Loucy (cell line): ENCODE results near the gene WNK1.

Experiments
- H2AFZ ChIP-seq: fragments of 200-600 bp; sonication (generic); 2 replicates; pipeline ENCODE4 v1.6.0; 2016; ENCODE audit warnings: antibody characterized with exemption, mild to moderate bottlenecking, low read length, moderate library complexity
- H3F3A ChIP-seq: fragments of 200-600 bp; 2 replicates; pipeline ENCODE4 v1.6.0; 2016; ENCODE audit warnings: antibody characterized with exemption, low read depth, mild to moderate bottlenecking
- H3K27me3 ChIP-seq: fragments of 200-600 bp; sonication (generic); 2 replicates; pipeline ENCODE4 v1.6.1; 2014; ENCODE audit warnings: low read length, mild to moderate bottlenecking; ENCODE audit not compliant: insufficient read depth, poor library complexity, severe bottlenecking
- H3K36me3 ChIP-seq: fragments of 200-600 bp; sonication (generic); 2 replicates; pipeline ENCODE4 v1.6.1; 2016; ENCODE audit warnings: low read length; ENCODE audit not compliant: insufficient read depth
- H3K4me1 ChIP-seq: fragments of 200-600 bp; sonication (generic); 2 replicates; pipeline ENCODE4 v1.5.1; 2014; ENCODE audit warnings: low read length, mild to moderate bottlenecking; ENCODE audit not compliant: insufficient read depth, poor library complexity, severe bottlenecking
- H3K4me2 ChIP-seq: fragments of 200-600 bp; sonication (generic); 2 replicates; pipeline ENCODE4 v1.6.0; 2014; ENCODE audit warnings: antibody characterized with exemption, low read length, low read depth, mild to moderate bottlenecking; ENCODE audit not compliant: poor library complexity, severe bottlenecking
- H3K4me3 ChIP-seq: fragments of 200-600 bp; sonication (generic); 2 replicates; pipeline ENCODE4 v1.5.1; 2014; ENCODE audit warnings: low read length, mild to moderate bottlenecking, mixed read lengths; ENCODE audit not compliant: poor library complexity, severe bottlenecking
- H3K79me2 ChIP-seq: fragments of 200-600 bp; sonication (generic); 2 replicates; pipeline ENCODE4 v1.6.1; 2014; ENCODE audit warnings: low read length; ENCODE audit not compliant: insufficient read depth
- H3K9ac ChIP-seq: fragments of 200-600 bp; sonication (generic); 2 replicates; pipeline ENCODE4 v1.6.0; 2014; ENCODE audit warnings: mild to moderate bottlenecking, low read depth, low read length, moderate library complexity; ENCODE audit not compliant: poor library complexity, severe bottlenecking
- H3K9me2 ChIP-seq: fragments of 200-600 bp; sonication (generic); replicated peaks from 2 replicates; pipeline ENCODE4 v1.6.1; 2016; ENCODE audit warnings: low read depth, low read length, mixed read lengths
- H3K9me3 ChIP-seq: fragments of 200-600 bp; sonication (generic); 2 replicates; pipeline ENCODE4 v1.6.1; 2014; ENCODE audit warnings: mild to moderate bottlenecking, antibody characterized with exemption, low read length, low read depth; ENCODE audit not compliant: insufficient read depth
- H4K20me1 ChIP-seq: fragments of 200-600 bp; sonication (generic); 2 replicates; pipeline ENCODE4 v1.6.0; 2014; ENCODE audit warnings: antibody characterized with exemption, low read length, mild to moderate bottlenecking; ENCODE audit not compliant: insufficient read depth, poor library complexity, severe bottlenecking
- EZH2phosphoT487 ChIP-seq: fragments of 200-600 bp; IDR thresholded peaks from 2 replicates; pipeline ENCODE4 v1.6.1; 2018; ENCODE audit warnings: antibody characterized with exemption, mild to moderate bottlenecking, moderate library complexity, borderline replicate concordance
- TF ChIP-seq, protein P1 (sequence below): fragments of 200-600 bp; sonication (generic); conservative IDR thresholded peaks from 2 replicates; pipeline ENCODE4 v1.5.1; 2014; ENCODE audit warnings: mild to moderate bottlenecking, antibody characterized with exemption, low read length

The WNK1 gene

DNA sequence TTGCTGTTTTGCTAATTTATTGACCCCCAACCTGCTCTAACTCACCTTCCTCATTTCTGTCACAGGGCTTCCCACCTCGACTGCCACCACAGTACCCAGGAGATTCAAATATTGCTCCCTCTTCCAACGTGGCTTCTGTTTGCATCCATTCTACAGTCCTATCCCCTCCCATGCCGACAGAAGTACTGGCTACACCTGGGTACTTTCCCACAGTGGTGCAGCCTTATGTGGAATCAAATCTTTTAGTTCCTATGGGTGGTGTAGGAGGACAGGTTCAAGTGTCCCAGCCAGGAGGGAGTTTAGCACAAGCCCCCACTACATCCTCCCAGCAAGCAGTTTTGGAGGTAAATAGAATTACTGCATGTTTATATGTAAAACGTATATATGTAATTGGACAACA lies 128.3 kb downstream of the WNK1 start:
- TF ChIP-seq, protein P1, sequence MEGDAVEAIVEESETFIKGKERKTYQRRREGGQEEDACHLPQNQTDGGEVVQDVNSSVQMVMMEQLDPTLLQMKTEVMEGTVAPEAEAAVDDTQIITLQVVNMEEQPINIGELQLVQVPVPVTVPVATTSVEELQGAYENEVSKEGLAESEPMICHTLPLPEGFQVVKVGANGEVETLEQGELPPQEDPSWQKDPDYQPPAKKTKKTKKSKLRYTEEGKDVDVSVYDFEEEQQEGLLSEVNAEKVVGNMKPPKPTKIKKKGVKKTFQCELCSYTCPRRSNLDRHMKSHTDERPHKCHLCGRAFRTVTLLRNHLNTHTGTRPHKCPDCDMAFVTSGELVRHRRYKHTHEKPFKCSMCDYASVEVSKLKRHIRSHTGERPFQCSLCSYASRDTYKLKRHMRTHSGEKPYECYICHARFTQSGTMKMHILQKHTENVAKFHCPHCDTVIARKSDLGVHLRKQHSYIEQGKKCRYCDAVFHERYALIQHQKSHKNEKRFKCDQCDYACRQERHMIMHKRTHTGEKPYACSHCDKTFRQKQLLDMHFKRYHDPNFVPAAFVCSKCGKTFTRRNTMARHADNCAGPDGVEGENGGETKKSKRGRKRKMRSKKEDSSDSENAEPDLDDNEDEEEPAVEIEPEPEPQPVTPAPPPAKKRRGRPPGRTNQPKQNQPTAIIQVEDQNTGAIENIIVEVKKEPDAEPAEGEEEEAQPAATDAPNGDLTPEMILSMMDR = no peak
- no peak for TF ChIP-seq EZH2phosphoT487
- no peaks in the 10 kb centered on the region for H3F3A ChIP-seq
- no peak overlapping the region for H3K4me2 ChIP-seq
- H4K20me1 ChIP-seq = no peaks in the 10 kb centered on the region
- no peaks in the 10 kb centered on the region for H3K79me2 ChIP-seq
- no peaks in the 10 kb centered on the region for H3K9me2 ChIP-seq
- H3K4me3 ChIP-seq = no peak overlapping the region
- H3K9ac ChIP-seq = no peak overlapping the region
- no peaks in the 10 kb centered on the region for H3K27me3 ChIP-seq
- no peaks in the 10 kb centered on the region for H3K4me1 ChIP-seq
- no peak overlapping the region for H2AFZ ChIP-seq
- no peaks in the 10 kb centered on the region for H3K9me3 ChIP-seq
- H3K36me3 ChIP-seq = peaks cover 91% of the 10 kb centered on the region

GRCh38 chr12:884746-885414 lies 132.5 kb downstream of the WNK1 start:
- Histone ChIP-seq H3K9ac (no peak overlapping the region), H2AFZ (no peak overlapping the region), H3F3A (no peaks in the 10 kb centered on the region), H3K4me3 (no peak overlapping the region), H4K20me1 (no peaks in the 10 kb centered on the region), H3K9me3 (no peaks in the 10 kb centered on the region), H3K4me1 (no peaks in the 10 kb centered on the region), H3K27me3 (no peaks in the 10 kb centered on the region), H3K4me2 (no peak overlapping the region), H3K9me2 (no peaks in the 10 kb centered on the region), H3K36me3 (peaks cover 98% of the 10 kb centered on the region), H3K79me2 (no peaks in the 10 kb centered on the region)
- TF ChIP-seq EZH2phosphoT487 = no peak
- TF ChIP-seq, protein P1 = no peak

DNA sequence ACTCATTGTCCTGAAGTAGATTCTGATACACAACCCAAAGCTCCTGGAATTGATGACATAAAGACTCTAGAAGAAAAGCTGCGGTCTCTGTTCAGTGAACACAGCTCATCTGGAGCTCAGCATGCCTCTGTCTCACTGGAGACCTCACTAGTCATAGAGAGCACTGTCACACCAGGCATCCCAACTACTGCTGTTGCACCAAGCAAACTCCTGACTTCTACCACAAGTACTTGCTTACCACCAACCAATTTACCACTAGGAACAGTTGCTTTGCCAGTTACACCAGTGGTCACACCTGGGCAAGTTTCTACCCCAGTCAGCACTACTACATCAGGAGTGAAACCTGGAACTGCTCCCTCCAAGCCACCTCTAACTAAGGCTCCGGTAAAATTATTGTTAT lies 133.3 kb downstream of the WNK1 start:
- Histone ChIP-seq H3K27me3 (no peaks in the 10 kb centered on the region), H3K36me3 (peaks cover 98% of the 10 kb centered on the region), H3F3A (no peaks in the 10 kb centered on the region), H3K9me3 (no peaks in the 10 kb centered on the region), H2AFZ (no peak overlapping the region), H3K4me3 (no peak overlapping the region), H3K4me1 (no peaks in the 10 kb centered on the region), H3K79me2 (no peaks in the 10 kb centered on the region), H4K20me1 (no peaks in the 10 kb centered on the region), H3K4me2 (no peak overlapping the region), H3K9ac (no peak overlapping the region), H3K9me2 (no peaks in the 10 kb centered on the region)
- no peak for TF ChIP-seq EZH2phosphoT487
- TF ChIP-seq, protein P1 = no peak
